Calu3 (cell line): ENCODE measurements around the gene ZNF431. TPM values are rescaled to one million over a fixed set of nuclear protein-coding genes. Genes with fewer than 3 reads are reported as not detected.

Source experiments
- BruUV-seq: library from RNA; stranded (reverse); fragments of 400-500 nt; replicated peaks from 2 replicates; lab custom pipeline; 2021; lab: Mats Ljungman, UMichigan
- CTCF ChIA-PET: fragments of 300-600 bp; sonication (Branson Sonifier 250); formaldehyde crosslinking; loops from one replicate; lab custom pipeline; 2022; ENCODE audit warnings: antibody characterized with exemption; lab: Charles Lee
- DNase-seq: peaks from one replicate; pipeline ENCODE4 v3.0.0; 2022
- H3K27ac Mint-ChIP-seq: one replicate; pipeline ENCODE4 v1.8.0; 2022; ENCODE audit warnings: mixed read lengths; ENCODE audit not compliant: unreplicated experiment
- H3K27me3 Mint-ChIP-seq: one replicate; pipeline ENCODE4 v1.8.0; 2022; ENCODE audit warnings: mixed read lengths; ENCODE audit not compliant: unreplicated experiment
- H3K36me3 Mint-ChIP-seq: one replicate; pipeline ENCODE4 v1.8.0; 2022; ENCODE audit warnings: mild to moderate bottlenecking, moderate library complexity, mixed read lengths; ENCODE audit not compliant: insufficient read depth, unreplicated experiment
- H3K4me1 Mint-ChIP-seq: one replicate; pipeline ENCODE4 v1.8.0; 2022; ENCODE audit warnings: mild to moderate bottlenecking, low read depth, mixed read lengths; ENCODE audit not compliant: unreplicated experiment
- H3K4me3 Mint-ChIP-seq: one replicate; pipeline ENCODE4 v1.8.0; 2022; ENCODE audit warnings: mild to moderate bottlenecking, low read depth, moderate library complexity, mixed read lengths; ENCODE audit not compliant: unreplicated experiment
- H3K9me3 Mint-ChIP-seq: one replicate; pipeline ENCODE4 v1.8.0; 2022; ENCODE audit warnings: low read depth, mixed read lengths; ENCODE audit not compliant: unreplicated experiment
- intact Hi-C: fragments of 100-400 bp; cut with micrococcal nuclease; formaldehyde crosslinking; loops from one replicate; pipeline ENCODE4 v1.10.0; 2022; ENCODE audit not compliant: unreplicated experiment
- total RNA-seq: library from RNA; stranded (reverse); gene quantifications from 2 replicates; pipeline ENCODE4 v1.2.3, GENCODE V29; 2022
- TF ChIP-seq, protein P1 (sequence below): fragments of 200-600 bp; IDR thresholded peaks from one replicate; pipeline ENCODE4 v1.8.0; 2022; ENCODE audit warnings: antibody characterized with exemption; ENCODE audit not compliant: unreplicated experiment

Gene ZNF431
- total RNA-seq, 1 experiment from 2014 or later, result 6.6 TPM

DNA sequence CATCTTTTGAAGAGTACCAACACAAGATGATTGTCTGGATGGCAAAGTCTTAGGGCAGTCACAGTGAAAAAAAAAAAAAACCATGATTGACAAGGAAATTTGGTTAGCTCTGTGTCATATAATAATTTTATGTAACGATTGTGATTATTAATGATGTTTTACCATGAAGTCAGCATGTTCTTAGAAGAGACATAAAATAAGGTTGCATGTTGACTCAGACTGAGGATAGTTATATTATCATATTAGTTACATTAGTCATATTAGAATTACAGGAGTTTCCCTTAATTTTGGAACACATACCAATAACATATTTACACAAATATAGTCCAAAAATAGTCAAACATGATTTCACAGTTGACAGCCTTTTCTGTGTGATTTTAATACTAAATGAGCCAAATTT lies 5.7 kb downstream of the ZNF431 start:
- no peak overlapping the region for H3K4me3 Mint-ChIP-seq
- peaks cover 27% of the 10 kb centered on the region for H3K36me3 Mint-ChIP-seq
- intact Hi-C loops, result no loop called here

DNA sequence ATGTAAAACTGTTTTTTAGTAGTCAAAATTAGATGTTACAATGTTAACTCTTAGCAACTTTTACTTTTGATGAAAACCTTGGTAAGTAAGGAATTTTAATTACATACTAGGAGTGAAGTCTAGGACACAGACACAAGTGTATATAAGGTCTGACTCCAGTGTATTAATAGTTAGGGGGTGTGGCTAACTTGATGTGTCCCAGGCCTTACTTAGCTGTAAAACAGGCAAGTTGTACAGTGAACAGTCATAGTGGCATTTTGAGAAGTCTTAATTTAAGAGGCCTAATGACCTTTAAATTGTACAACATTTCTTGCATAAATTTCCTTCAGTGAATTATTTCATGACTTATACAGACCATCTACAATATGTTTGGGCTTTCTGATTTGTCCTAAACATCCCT lies 6.8 kb downstream of the ZNF431 start:
- H3K27me3 Mint-ChIP-seq, result no peaks in the 10 kb centered on the region
- intact Hi-C loops, result no loop called here

More for the DNA sequence above, 5.7 kb downstream of the ZNF431 start:
- CTCF ChIA-PET, result no interaction called here
- TF ChIP-seq, protein P1, sequence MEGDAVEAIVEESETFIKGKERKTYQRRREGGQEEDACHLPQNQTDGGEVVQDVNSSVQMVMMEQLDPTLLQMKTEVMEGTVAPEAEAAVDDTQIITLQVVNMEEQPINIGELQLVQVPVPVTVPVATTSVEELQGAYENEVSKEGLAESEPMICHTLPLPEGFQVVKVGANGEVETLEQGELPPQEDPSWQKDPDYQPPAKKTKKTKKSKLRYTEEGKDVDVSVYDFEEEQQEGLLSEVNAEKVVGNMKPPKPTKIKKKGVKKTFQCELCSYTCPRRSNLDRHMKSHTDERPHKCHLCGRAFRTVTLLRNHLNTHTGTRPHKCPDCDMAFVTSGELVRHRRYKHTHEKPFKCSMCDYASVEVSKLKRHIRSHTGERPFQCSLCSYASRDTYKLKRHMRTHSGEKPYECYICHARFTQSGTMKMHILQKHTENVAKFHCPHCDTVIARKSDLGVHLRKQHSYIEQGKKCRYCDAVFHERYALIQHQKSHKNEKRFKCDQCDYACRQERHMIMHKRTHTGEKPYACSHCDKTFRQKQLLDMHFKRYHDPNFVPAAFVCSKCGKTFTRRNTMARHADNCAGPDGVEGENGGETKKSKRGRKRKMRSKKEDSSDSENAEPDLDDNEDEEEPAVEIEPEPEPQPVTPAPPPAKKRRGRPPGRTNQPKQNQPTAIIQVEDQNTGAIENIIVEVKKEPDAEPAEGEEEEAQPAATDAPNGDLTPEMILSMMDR, result no peak
- no peak for DNase-seq
- H3K4me1 Mint-ChIP-seq, result no peaks in the 10 kb centered on the region
- no TSS peak for BruUV-seq
- no peaks in the 10 kb centered on the region for H3K27me3 Mint-ChIP-seq
- no peaks in the 10 kb centered on the region for H3K9me3 Mint-ChIP-seq
- no peak overlapping the region for H3K27ac Mint-ChIP-seq

DNA sequence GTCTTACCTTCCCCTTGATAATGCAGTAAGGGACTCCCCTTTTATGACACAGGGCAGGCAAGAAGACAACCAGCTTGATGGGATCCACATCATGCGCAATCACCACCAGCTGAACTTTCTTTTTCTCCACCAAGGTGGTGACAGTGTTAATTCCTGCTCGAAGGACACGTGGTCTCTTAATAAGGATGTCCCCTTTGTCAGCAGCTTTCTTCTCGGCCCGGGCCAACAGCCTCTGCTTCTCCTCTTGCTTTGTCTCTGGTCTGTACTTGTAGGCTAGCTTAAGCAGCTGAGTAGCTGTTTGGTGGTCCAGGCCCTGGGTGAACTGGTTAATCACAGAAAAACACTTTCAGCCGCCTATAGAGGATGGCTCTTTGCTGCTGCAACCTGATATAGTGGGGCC lies 8.0 kb downstream of the ZNF431 start:
- CTCF ChIA-PET, result no interaction called here
- TF ChIP-seq, protein P1, result no peak
- no TSS peak for BruUV-seq
- Mint-ChIP-seq H3K4me1 (no peaks in the 10 kb centered on the region), H3K27me3 (no peaks in the 10 kb centered on the region), H3K9me3 (no peaks in the 10 kb centered on the region), H3K27ac (no peak overlapping the region), H3K4me3 (no peak overlapping the region), H3K36me3 (peaks cover 16% of the 10 kb centered on the region)
- intact Hi-C loops, result no loop called here
- DNase-seq, result no peak

More for the DNA sequence above, 6.8 kb downstream of the ZNF431 start:
- no peak overlapping the region for H3K4me3 Mint-ChIP-seq
- H3K9me3 Mint-ChIP-seq, result no peaks in the 10 kb centered on the region
- H3K36me3 Mint-ChIP-seq, result peaks cover 17% of the 10 kb centered on the region
- BruUV-seq, result no TSS peak
- H3K27ac Mint-ChIP-seq, result no peak overlapping the region
- CTCF ChIA-PET, result no interaction called here
- no peak for DNase-seq
- TF ChIP-seq, protein P1, result no peak
- H3K4me1 Mint-ChIP-seq, result no peaks in the 10 kb centered on the region

DNA sequence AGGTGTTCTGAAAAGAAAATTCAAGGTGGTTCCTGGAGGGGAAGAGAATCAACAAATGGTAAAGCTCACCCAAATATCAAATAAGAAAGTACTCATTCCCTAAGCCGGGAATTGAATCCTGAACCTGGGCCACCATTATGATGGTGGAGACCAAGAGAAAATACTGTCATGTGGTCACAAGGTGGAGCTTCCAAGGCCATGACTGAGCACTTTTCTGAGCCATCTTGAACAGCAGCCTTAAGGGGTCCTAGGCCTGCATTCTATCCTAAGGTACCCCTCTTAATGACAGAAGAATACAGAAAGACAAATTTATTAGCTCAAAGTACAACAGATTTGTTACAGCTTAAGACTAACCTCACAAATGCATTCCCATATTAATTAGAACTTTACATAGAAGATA lies 9.6 kb downstream of the ZNF431 start:
- intact Hi-C loops, result no loop called here
- H3K4me1 Mint-ChIP-seq, result no peaks in the 10 kb centered on the region
- H3K27ac Mint-ChIP-seq, result no peak overlapping the region
- H3K27me3 Mint-ChIP-seq, result no peaks in the 10 kb centered on the region
- CTCF ChIA-PET, result no interaction called here
- no peak for DNase-seq
- BruUV-seq, result no TSS peak
- peaks cover 5% of the 10 kb centered on the region for H3K36me3 Mint-ChIP-seq
- H3K9me3 Mint-ChIP-seq, result no peaks in the 10 kb centered on the region
- TF ChIP-seq, protein P1, result no peak
- no peak overlapping the region for H3K4me3 Mint-ChIP-seq
